Liver (tissue), 9 donors: Measurements from ENCODE around the gene DOCK2. TPM values are rescaled to one million over a fixed set of nuclear protein-coding genes. Genes with fewer than 3 reads are reported as not detected.

ENCODE experiments used
- DNase-seq: peaks from one replicate; pipeline ENCODE4 v3.0.0-alpha.2; 2017; ENCODE audit warnings: low spot score
- H3K27ac ChIP-seq, 2 donors: one replicate each; pipeline ENCODE4 v1.7.0; 2013; ENCODE audit warnings: inconsistent platforms in 2 of 2, low read length in 2 of 2, control low read depth in 1 of 2, low read depth in 1 of 2, mild to moderate bottlenecking in 1 of 2
- H3K27me3 ChIP-seq, 4 donors: one replicate each; pipeline versions ENCODE4 v1.6.1 to v1.7.0; 2013; ENCODE audit warnings: low read length in 3 of 4, inconsistent platforms in 1 of 4, mild to moderate bottlenecking in 1 of 4, moderate library complexity in 1 of 4; ENCODE audit not compliant: control insufficient read depth in 4 of 4, insufficient read depth in 4 of 4
- H3K36me3 ChIP-seq, 4 donors: one replicate each; pipeline versions ENCODE4 v1.6.1 to v1.7.0; 2013; ENCODE audit warnings: low read length in 3 of 4, mild to moderate bottlenecking in 3 of 4, low read depth in 1 of 4, moderate library complexity in 1 of 4; ENCODE audit not compliant: control insufficient read depth in 4 of 4, insufficient read depth in 3 of 4
- H3K4me1 ChIP-seq, 4 donors: one replicate each; pipeline versions ENCODE4 v1.6.1 to v1.7.0; 2013; ENCODE audit warnings: low read length in 3 of 4, mild to moderate bottlenecking in 3 of 4, moderate library complexity in 1 of 4; ENCODE audit not compliant: control insufficient read depth in 4 of 4, insufficient read depth in 4 of 4
- H3K4me3 ChIP-seq, 3 donors: one replicate each; pipeline versions ENCODE4 v1.6.1 to v1.7.0; 2013; ENCODE audit warnings: low read length in 3 of 3, control low read depth in 1 of 3, low read depth in 1 of 3, mild to moderate bottlenecking in 1 of 3
- H3K9ac ChIP-seq, 2 donors: one replicate each; pipeline ENCODE4 v1.7.0; 2013; ENCODE audit warnings: low read length in 2 of 2, mild to moderate bottlenecking in 2 of 2, moderate library complexity in 2 of 2, control low read depth in 1 of 2, low read depth in 1 of 2
- H3K9me3 ChIP-seq, 4 donors: one replicate each; pipeline versions ENCODE4 v1.6.1 to v1.7.0; 2013; ENCODE audit warnings: low read length in 3 of 4; ENCODE audit not compliant: control insufficient read depth in 4 of 4
- ATF3 ChIP-seq: IDR thresholded peaks from 2 replicates; pipeline ENCODE4 v1.6.1; 2016; ENCODE audit warnings: antibody characterized with exemption
- CTCF ChIP-seq: fragments of 150-350 bp; IDR thresholded peaks from 2 replicates; pipeline ENCODE4 v1.5.1; 2017; ENCODE audit warnings: improper control_type of control experiment, low read depth, low read length; ENCODE audit not compliant: missing input control
- EGR1 ChIP-seq, 2 donors: IDR thresholded peaks; 2 replicates each; pipeline ENCODE4 v1.6.1; 2016 to 2018; ENCODE audit warnings: antibody characterized with exemption in 2 of 2, low read depth in 2 of 2
- FOXA1 ChIP-seq: IDR thresholded peaks from 2 replicates; pipeline ENCODE4 v1.6.1; 2016; ENCODE audit warnings: antibody characterized with exemption
- FOXA2 ChIP-seq: IDR thresholded peaks from 2 replicates; pipeline ENCODE4 v1.6.1; 2016; ENCODE audit warnings: antibody characterized with exemption
- GABPA ChIP-seq, 2 donors: IDR thresholded peaks in 1 of 2; conservative IDR thresholded peaks in 1 of 2; 2 replicates each; pipeline ENCODE4 v1.6.1; 2016; ENCODE audit warnings: antibody characterized with exemption in 2 of 2, mild to moderate bottlenecking in 1 of 2, moderate library complexity in 1 of 2
- HNF4A ChIP-seq, 2 donors: conservative IDR thresholded peaks; 2 replicates each; pipeline ENCODE4 v1.6.1; 2016; ENCODE audit warnings: antibody characterized with exemption in 2 of 2, mild to moderate bottlenecking in 2 of 2
- HNF4G ChIP-seq: IDR thresholded peaks from 2 replicates; pipeline ENCODE4 v1.6.1; 2016; ENCODE audit warnings: antibody characterized with exemption
- JUND ChIP-seq, 2 donors: IDR thresholded peaks; 2 replicates each; pipeline ENCODE4 v1.6.1; 2016; ENCODE audit warnings: antibody characterized with exemption in 2 of 2
- MAX ChIP-seq: IDR thresholded peaks from 2 replicates; pipeline ENCODE4 v1.6.1; 2016; ENCODE audit warnings: antibody characterized with exemption
- NR2F2 ChIP-seq: IDR thresholded peaks from 2 replicates; pipeline ENCODE4 v1.6.1; 2016; ENCODE audit warnings: antibody characterized with exemption
- RAD21 ChIP-seq, 2 donors: IDR thresholded peaks; 2 replicates each; pipeline ENCODE4 v1.6.1; 2016; ENCODE audit warnings: antibody characterized with exemption in 2 of 2, mild to moderate bottlenecking in 2 of 2
- REST ChIP-seq: IDR thresholded peaks from 2 replicates; pipeline ENCODE4 v1.6.1; 2016; ENCODE audit warnings: antibody characterized with exemption, mild to moderate bottlenecking
- RXRA ChIP-seq, 2 donors: IDR thresholded peaks; 2 replicates each; pipeline ENCODE4 v1.6.1; 2017 to 2018; ENCODE audit warnings: antibody characterized with exemption in 2 of 2, mild to moderate bottlenecking in 1 of 2
- SP1 ChIP-seq: IDR thresholded peaks from 2 replicates; pipeline ENCODE4 v1.6.1; 2018; ENCODE audit warnings: antibody characterized with exemption, mild to moderate bottlenecking
- TAF1 ChIP-seq: conservative IDR thresholded peaks from 2 replicates; pipeline ENCODE4 v1.6.1; 2016; ENCODE audit warnings: antibody characterized with exemption, mild to moderate bottlenecking
- YY1 ChIP-seq: IDR thresholded peaks from 2 replicates; pipeline ENCODE4 v1.6.1; 2016; ENCODE audit warnings: antibody characterized with exemption, mild to moderate bottlenecking
- ZBTB33 ChIP-seq: IDR thresholded peaks from 2 replicates; pipeline ENCODE4 v1.6.1; 2016; ENCODE audit warnings: antibody characterized with exemption
- WGBS: extraction: QIAGEN DNeasy Blood & Tissue Kit; methylation state at CpG from one replicate; pipeline ENCODE4 v1.1.7; 2013; 5-methylcytosine and 5-hydroxymethylcytosine counted together
- polyA plus RNA-seq, 2 donors: library from polyadenylated mRNA; stranded (reverse) in 1 of 2; unstranded in 1 of 2; fragments of 200-250 nt in 1 of 2; fragments of >200 nt in 1 of 2; fragmentation: Nextera tagmentation in 1 of 2; extraction: Ambion mirVana in 1 of 2; gene quantifications; one replicate each; pipeline versions ENCODE4 v1.2.1 to v1.2.3, GENCODE V29; 2013 to 2015
- total RNA-seq, 2 donors: library from RNA; depleted of rRNA; stranded (reverse); fragments of >200 nt; gene quantifications; one replicate each; pipeline ENCODE4 v1.2.3, GENCODE V29; 2014
- donor health status: healthy.
- donor health status: healthy.
- donor health status: healthy.
- donor health status: healthy.
- donor health status: healthy.

DOCK2 gene
- total and polyA plus RNA-seq, 4 donors = 2.3 to 26.6 (median 8.2) TPM

- Histone ChIP-seq H3K4me3 (no peak overlapping the region), H3K9me3 (no peaks in the 10 kb centered on the region)
Measured at GRCh38 chr5:169988947-169989346, 351.9 kb downstream of the DOCK2 start.

More at GRCh38 chr5:169988947-169989346, 351.9 kb downstream of the DOCK2 start:
- H3K27me3 ChIP-seq = peaks cover 0 to 5% (median 0%) of the 10 kb centered on the region in 4 donors
- H3K9ac ChIP-seq = no peak overlapping the region
- H3K4me1 ChIP-seq = no peaks in the 10 kb centered on the region
- peaks cover 0 to 2% (median 0%) of the 10 kb centered on the region in 4 donors for H3K36me3 ChIP-seq
- no peak overlapping the region for H3K27ac ChIP-seq
- WGBS = 80% methylated on average over 1 of the region's 1 CpG
- TF ChIP-seq JUND (IDR thresholded peaks at IDR 0.05) = no peak
- TF ChIP-seq FOXA1 = no peak
- no peak for TF ChIP-seq FOXA2
- TF ChIP-seq HNF4G = no peak
- TF ChIP-seq RAD21 (IDR thresholded peaks at IDR 0.05) = no peak
- TF ChIP-seq GABPA (IDR thresholded peaks at IDR 0.05 in 1 of 2, conservative IDR thresholded peaks at IDR 0.05 in 1 of 2) = no peak
- TF ChIP-seq NR2F2 = no peak
- no peak for TF ChIP-seq ATF3
- no peak for TF ChIP-seq EGR1 (IDR thresholded peaks at IDR 0.05; ENCODE audit: low read depth in 2 of 2)
- TF ChIP-seq ZBTB33 = no peak
- no peak for TF ChIP-seq MAX
- TF ChIP-seq RXRA (IDR thresholded peaks at IDR 0.05) = no peak
- no peak for TF ChIP-seq YY1
- no peak for TF ChIP-seq CTCF
- no peak for TF ChIP-seq REST
- no peak for TF ChIP-seq TAF1
- TF ChIP-seq HNF4A (conservative IDR thresholded peaks at IDR 0.05) = no peak
- no peak for TF ChIP-seq SP1
- no peak for DNase-seq
